ENCODE results near the gene GLB1L3.
"Not testable (repeated sequence)": the region's sequence is repeated elsewhere in the genome, so short reads cannot be mapped to it uniquely, and the experiment has no call there.

GLB1L3 gene

GRCh38 chr11:134276396-134277182 lies 410 bp downstream of the GLB1L3 start:
- no peak for DNase-seq

GRCh38 chr11:134277183-134278001 lies 1.2 kb downstream of the GLB1L3 start:
- DNase-seq, result no peak

- DNase-seq, result no peak
Observed at GRCh38 chr11:134278356-134278755, 2.2 kb downstream of the GLB1L3 start.

- DNase-seq, result not testable (repeated sequence)
Observed at GRCh38 chr11:134281635-134282034, 5.5 kb downstream of the GLB1L3 start.

GRCh38 chr11:134282121-134283045 lies 6.2 kb downstream of the GLB1L3 start:
- no peak for DNase-seq

- no peak for DNase-seq
Observed at GRCh38 chr11:134283461-134284230, 7.5 kb downstream of the GLB1L3 start.

- DNase-seq, result not testable (repeated sequence)
Observed at GRCh38 chr11:134284349-134284748, 8.2 kb downstream of the GLB1L3 start.

GRCh38 chr11:134287561-134287960 lies 11.4 kb downstream of the GLB1L3 start:
- DNase-seq, result no peak

GRCh38 chr11:134288486-134288885 lies 12.3 kb downstream of the GLB1L3 start:
- no peak for DNase-seq

GRCh38 chr11:134289167-134289566 lies 13.0 kb downstream of the GLB1L3 start:
- DNase-seq, result no peak

- no peak for DNase-seq
Observed at GRCh38 chr11:134289789-134290188, 13.6 kb downstream of the GLB1L3 start.

GRCh38 chr11:134290646-134291045 lies 14.5 kb downstream of the GLB1L3 start:
- no peak for DNase-seq

GRCh38 chr11:134291196-134291595 lies 15.0 kb downstream of the GLB1L3 start:
- DNase-seq, result no peak

- DNase-seq, result no peak
Observed at GRCh38 chr11:134292661-134293060, 16.5 kb downstream of the GLB1L3 start.

- no peak for DNase-seq
Observed at GRCh38 chr11:134293119-134294113, 17.2 kb downstream of the GLB1L3 start.

- no peak for DNase-seq
Observed at GRCh38 chr11:134294664-134295063, 18.5 kb downstream of the GLB1L3 start.

GRCh38 chr11:134312223-134312622 lies 36.0 kb downstream of the GLB1L3 start:
- no peak for DNase-seq

GRCh38 chr11:134312807-134313206 lies 36.6 kb downstream of the GLB1L3 start:
- DNase-seq, result no peak

- DNase-seq, result no peak
Observed at GRCh38 chr11:134313379-134313778, 37.2 kb downstream of the GLB1L3 start.

GRCh38 chr11:134313821-134314607 lies 37.8 kb downstream of the GLB1L3 start:
- no peak for DNase-seq
